HEK293T (cell line): ENCODE results near the gene ST6GAL2.

Source experiments
- CTCF ChIA-PET: fragments of 350-600 bp; formaldehyde crosslinking; extraction: SDS; loops from one replicate; lab custom pipeline; 2021; ENCODE audit warnings: antibody characterized with exemption, inconsistent platforms; lab: Yijun Ruan, JAX
- POLR2A ChIA-PET: fragments of 350-600 bp; formaldehyde crosslinking; extraction: SDS; loops from one replicate; lab custom pipeline; 2020; ENCODE audit warnings: antibody characterized with exemption, inconsistent platforms; lab: Yijun Ruan, JAX
- DNase-seq: peaks from one replicate; pipeline ENCODE4 v3.0.0; 2012; ENCODE audit warnings: mixed read lengths; ENCODE audit errors: extremely low spot score
- ARNT ChIP-seq: fragments of 450-650 bp; IDR thresholded peaks from 2 replicates; pipeline ENCODE4 v1.6.1; 2017; ENCODE audit warnings: mild to moderate bottlenecking
- BHLHE40 ChIP-seq: fragments of 450-650 bp; IDR thresholded peaks from 2 replicates; pipeline ENCODE4 v1.6.1; 2016; ENCODE audit warnings: mild to moderate bottlenecking, moderate library complexity, borderline replicate concordance
- CTBP1 ChIP-seq: fragments of 450-650 bp; IDR thresholded peaks from 2 replicates; pipeline ENCODE4 v1.6.1; 2016; ENCODE audit warnings: borderline replicate concordance
- ELF4 ChIP-seq: fragments of 450-650 bp; IDR thresholded peaks from 2 replicates; pipeline ENCODE4 v1.6.1; 2017; ENCODE audit warnings: antibody characterized with exemption
- FOXA1 ChIP-seq: fragments of 450-650 bp; IDR thresholded peaks from 2 replicates; pipeline ENCODE4 v1.6.1; 2016; ENCODE audit warnings: mild to moderate bottlenecking
- FOXK2 ChIP-seq: fragments of 450-650 bp; IDR thresholded peaks from 2 replicates; pipeline ENCODE4 v1.6.1; 2016; ENCODE audit warnings: mild to moderate bottlenecking
- FOXM1 ChIP-seq: fragments of 450-650 bp; IDR thresholded peaks from 2 replicates; pipeline ENCODE4 v1.6.1; 2017; ENCODE audit warnings: mild to moderate bottlenecking, borderline replicate concordance
- HDGF ChIP-seq: fragments of 450-650 bp; IDR thresholded peaks from 2 replicates; pipeline ENCODE4 v1.6.1; 2017; ENCODE audit warnings: antibody characterized with exemption, borderline replicate concordance
- L3MBTL2 ChIP-seq: fragments of 450-650 bp; conservative IDR thresholded peaks from 2 replicates; pipeline ENCODE4 v1.6.1; 2016; ENCODE audit warnings: mild to moderate bottlenecking
- LEF1 ChIP-seq: fragments of 450-650 bp; IDR thresholded peaks from 2 replicates; pipeline ENCODE4 v1.6.1; 2017; ENCODE audit warnings: mild to moderate bottlenecking, borderline replicate concordance
- NFRKB ChIP-seq: fragments of 450-650 bp; IDR thresholded peaks from 2 replicates; pipeline ENCODE4 v1.6.1; 2016; ENCODE audit warnings: mild to moderate bottlenecking, moderate library complexity
- SP1 ChIP-seq: fragments of 450-650 bp; IDR thresholded peaks from 2 replicates; pipeline ENCODE4 v1.6.1; 2017
- SUZ12 ChIP-seq: fragments of 450-650 bp; IDR thresholded peaks from 2 replicates; pipeline ENCODE4 v1.6.1; 2016; ENCODE audit warnings: mild to moderate bottlenecking
- TARDBP ChIP-seq: fragments of 450-650 bp; IDR thresholded peaks from 2 replicates; pipeline ENCODE4 v1.6.1; 2016
- ZNF384 ChIP-seq: fragments of 450-650 bp; IDR thresholded peaks from 2 replicates; pipeline ENCODE4 v1.6.1; 2016
- TF ChIP-seq, protein P1 (sequence below): fragments of 450-650 bp; IDR thresholded peaks from 2 replicates; pipeline ENCODE4 v1.6.1; 2016

ST6GAL2 gene

DNA sequence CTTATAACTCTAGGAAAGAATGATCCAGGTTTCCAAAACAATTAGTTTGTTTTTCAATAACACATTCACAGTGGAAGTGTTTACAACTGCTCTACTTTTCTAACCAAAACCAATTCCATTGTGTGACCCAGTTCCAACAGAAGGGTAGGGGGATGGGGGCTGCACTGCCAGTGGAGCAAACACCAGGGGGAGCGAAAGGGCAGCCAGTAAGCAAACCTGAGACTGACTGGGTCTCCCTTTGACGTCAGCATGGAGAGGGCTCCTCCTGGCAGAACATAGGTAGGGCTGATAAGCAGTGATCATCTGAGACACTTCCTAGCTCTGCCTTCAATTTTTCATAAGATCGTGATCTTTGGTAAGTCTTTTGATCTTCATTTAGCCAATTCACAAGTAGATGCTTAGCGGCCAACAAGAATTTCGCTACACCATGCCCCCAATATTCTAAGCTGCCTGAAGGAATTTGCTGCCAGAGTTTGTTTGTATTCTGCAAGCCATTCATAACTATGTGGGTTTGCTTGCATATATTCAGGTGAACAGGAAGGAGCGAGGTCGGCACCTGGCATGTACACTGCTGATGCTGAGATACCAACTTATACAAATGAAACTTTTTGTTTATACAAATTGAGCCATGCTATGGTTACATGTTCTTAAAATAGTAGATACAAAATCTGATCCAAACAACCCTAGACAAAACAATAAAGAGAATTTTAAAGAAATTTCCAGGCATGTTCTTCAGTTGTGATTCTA lies 45.9 kb downstream of the ST6GAL2 start:
- ChIA-PET CTCF (interaction anchor here (0.6 kb wide), 1 partner anchor 320 kb away, joined by 3 read pairs; no protein-coding TSS in a partner anchor), POLR2A (no interaction called here)
- no peak for TF ChIP-seq L3MBTL2
- peak; percentile 28 for DNase-seq

DNA sequence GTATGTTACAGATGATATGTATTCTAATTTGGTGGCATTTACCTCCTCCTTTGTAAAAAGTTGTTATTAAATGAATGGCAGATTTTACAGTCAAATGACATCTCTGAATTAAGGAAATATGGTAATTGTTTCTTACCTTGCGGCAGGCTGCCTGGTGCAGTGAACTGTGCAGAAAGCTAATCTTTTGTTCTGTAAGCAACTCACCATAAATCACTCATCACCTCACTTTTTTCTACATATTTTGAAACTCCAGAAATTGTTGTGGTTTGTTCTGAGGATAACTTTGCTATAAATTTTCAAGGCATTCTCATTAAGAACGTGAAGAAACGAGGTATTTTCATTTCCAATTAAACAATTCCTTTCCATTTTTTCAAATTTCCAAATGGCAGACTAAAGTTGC lies 52.7 kb downstream of the ST6GAL2 start:
- POLR2A ChIA-PET: no interaction called here
- CTCF ChIA-PET: no interaction called here
- DNase-seq: no peak
- TF ChIP-seq, protein P1, sequence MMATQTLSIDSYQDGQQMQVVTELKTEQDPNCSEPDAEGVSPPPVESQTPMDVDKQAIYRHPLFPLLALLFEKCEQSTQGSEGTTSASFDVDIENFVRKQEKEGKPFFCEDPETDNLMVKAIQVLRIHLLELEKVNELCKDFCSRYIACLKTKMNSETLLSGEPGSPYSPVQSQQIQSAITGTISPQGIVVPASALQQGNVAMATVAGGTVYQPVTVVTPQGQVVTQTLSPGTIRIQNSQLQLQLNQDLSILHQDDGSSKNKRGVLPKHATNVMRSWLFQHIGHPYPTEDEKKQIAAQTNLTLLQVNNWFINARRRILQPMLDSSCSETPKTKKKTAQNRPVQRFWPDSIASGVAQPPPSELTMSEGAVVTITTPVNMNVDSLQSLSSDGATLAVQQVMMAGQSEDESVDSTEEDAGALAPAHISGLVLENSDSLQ: no peak
- no peak for TF ChIP-seq NFRKB
- no peak for TF ChIP-seq CTBP1
- no peak for TF ChIP-seq ARNT
- no peak for TF ChIP-seq FOXA1
- no peak for TF ChIP-seq LEF1
- TF ChIP-seq ELF4: no peak
- TF ChIP-seq SUZ12: no peak
- TF ChIP-seq FOXM1: no peak
- TF ChIP-seq SP1: no peak
- TF ChIP-seq FOXK2: no peak
- no peak for TF ChIP-seq BHLHE40
- TF ChIP-seq HDGF: no peak
- TF ChIP-seq ZNF384: no peak
- no peak for TF ChIP-seq L3MBTL2
- TF ChIP-seq TARDBP: no peak

DNA sequence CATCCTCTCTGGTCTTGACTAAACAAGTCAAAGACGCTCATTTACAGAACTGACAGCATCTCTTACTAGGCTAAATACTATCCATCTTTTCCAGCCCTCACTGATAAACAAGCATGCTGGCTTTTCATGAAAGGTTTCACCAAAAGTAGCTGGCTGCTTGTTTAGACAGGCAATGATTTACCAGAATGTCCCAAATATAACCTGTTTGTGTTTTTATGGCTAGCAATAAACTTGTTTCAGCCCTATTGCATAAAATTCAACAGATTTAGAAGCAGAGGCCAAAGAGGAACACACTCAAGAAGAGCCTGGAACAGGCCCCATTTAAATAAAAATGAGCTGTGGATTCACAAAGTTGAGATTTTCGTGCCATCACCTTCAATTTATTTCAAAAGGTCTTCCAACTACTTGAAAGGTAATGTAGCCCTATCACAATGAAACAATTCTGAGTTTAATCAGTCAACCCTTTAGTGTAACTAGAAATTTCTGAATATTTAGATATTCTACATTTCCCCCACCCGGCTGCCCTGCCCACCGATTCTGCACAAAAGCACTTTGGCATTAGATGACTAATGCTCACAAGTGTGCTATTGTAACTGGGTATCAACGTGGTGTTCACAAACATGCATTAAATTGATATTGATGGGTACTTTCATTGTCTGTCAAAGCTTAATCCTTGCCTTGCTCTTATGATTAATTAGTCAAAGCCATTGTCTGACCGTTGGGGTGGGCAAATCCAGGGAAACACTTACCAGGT lies 54.0 kb downstream of the ST6GAL2 start:
- DNase-seq: no peak
- POLR2A ChIA-PET: no interaction called here
- CTCF ChIA-PET: no interaction called here
- no peak for TF ChIP-seq HDGF
- TF ChIP-seq NFRKB: no peak
- TF ChIP-seq ARNT: no peak
- no peak for TF ChIP-seq FOXM1
- TF ChIP-seq ELF4: no peak
- no peak for TF ChIP-seq LEF1
- TF ChIP-seq FOXK2: no peak
- TF ChIP-seq SP1: no peak
- TF ChIP-seq, protein P1: no peak
- no peak for TF ChIP-seq BHLHE40
- no peak for TF ChIP-seq FOXA1
- TF ChIP-seq TARDBP: no peak
- no peak for TF ChIP-seq CTBP1
- TF ChIP-seq ZNF384: no peak
- TF ChIP-seq L3MBTL2: no peak
- TF ChIP-seq SUZ12: no peak

DNA sequence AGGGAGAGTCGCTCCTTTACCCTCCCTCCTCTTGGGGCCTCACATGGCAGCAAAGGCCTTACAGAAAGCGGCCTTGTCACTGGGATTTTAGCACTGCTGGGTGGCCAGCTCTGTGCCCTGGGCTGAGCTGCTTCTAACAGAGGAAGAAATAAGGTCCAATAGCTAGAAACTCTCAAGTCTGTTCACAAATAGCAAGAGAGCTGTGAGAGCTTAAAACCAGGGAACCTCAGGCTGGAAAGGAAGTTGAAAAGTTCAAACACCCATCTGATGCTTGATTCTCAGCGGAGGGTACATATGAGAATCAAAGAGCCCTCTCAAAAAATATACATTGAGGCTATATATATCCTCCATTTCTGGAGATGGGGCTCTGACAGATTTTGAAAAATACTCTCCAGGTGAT lies 54.7 kb downstream of the ST6GAL2 start:
- no peak for TF ChIP-seq SUZ12
- no peak for TF ChIP-seq ARNT
- TF ChIP-seq HDGF: no peak
- TF ChIP-seq, protein P1: no peak
- no peak for TF ChIP-seq L3MBTL2
- no peak for TF ChIP-seq FOXK2
- TF ChIP-seq CTBP1: no peak
- TF ChIP-seq FOXA1: no peak
- TF ChIP-seq TARDBP: no peak
- no peak for TF ChIP-seq NFRKB
- no peak for TF ChIP-seq ELF4
- no peak for TF ChIP-seq LEF1
- TF ChIP-seq SP1: no peak
- no peak for TF ChIP-seq BHLHE40
- TF ChIP-seq FOXM1: no peak
- no peak for TF ChIP-seq ZNF384
- ChIA-PET CTCF (no interaction called here), POLR2A (no interaction called here)
- no peak for DNase-seq

DNA sequence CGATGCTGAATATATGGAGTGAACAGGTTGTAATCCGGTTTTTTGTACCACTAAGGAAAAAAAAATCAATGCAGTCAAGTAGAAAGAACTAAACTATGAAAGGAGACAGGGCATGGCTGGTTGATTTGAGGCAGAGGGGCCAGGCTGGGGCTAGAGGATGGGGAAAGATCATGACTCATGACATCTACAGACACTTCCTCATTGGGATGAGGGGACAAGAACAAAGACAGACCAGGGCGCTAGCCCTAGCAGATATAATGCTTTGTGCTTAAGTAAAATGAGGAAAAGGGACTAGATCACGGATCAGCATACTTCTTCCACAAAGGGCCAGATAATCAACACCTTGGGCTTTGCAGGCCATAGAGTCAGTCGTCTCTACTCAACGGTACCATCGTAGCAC lies 55.8 kb downstream of the ST6GAL2 start:
- TF ChIP-seq BHLHE40 (no peak), ZNF384 (no peak), TARDBP (no peak), LEF1 (no peak), SP1 (no peak), SUZ12 (no peak), L3MBTL2 (no peak), FOXK2 (no peak), HDGF (no peak), ELF4 (no peak)
- CTCF ChIA-PET: no interaction called here
- no peak for DNase-seq
- POLR2A ChIA-PET: no interaction called here

DNA sequence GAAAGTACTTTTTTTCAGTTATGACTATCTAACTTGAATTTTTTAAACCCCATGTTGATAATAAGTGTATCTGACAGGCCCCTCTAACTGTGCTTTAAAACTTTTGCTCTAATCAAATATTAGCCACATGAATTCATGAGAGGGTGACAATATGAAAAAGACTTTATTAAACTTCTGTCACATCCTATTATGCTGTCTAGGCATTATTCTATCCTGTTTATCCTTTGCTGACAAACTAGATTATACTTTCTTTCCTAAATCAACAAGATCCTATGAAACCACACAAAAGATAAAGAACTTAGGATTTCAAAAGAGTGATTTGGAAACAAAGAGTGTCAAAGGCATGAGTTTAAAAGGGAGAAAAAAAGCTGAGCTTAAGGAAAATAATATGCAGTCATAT lies 57.8 kb downstream of the ST6GAL2 start:
- no peak for DNase-seq
- TF ChIP-seq FOXK2: no peak
- no peak for TF ChIP-seq SUZ12
- no peak for TF ChIP-seq SP1
- TF ChIP-seq ARNT: no peak
- TF ChIP-seq FOXA1: no peak
- no peak for TF ChIP-seq BHLHE40
- TF ChIP-seq NFRKB: no peak
- ChIA-PET CTCF (no interaction called here), POLR2A (no interaction called here)
